22Rv1 (cell line): ENCODE data around the gene F13A1.

Experiments
- ZFX ChIP-seq: fragments of 450-650 bp; IDR thresholded peaks from 2 replicates; pipeline ENCODE4 v1.6.1; 2017; ENCODE audit warnings: antibody characterized with exemption, borderline replicate concordance
- TF ChIP-seq, protein P1 (sequence below): fragments of 450-650 bp; IDR thresholded peaks from 2 replicates; pipeline ENCODE4 v1.5.1; 2017; ENCODE audit warnings: mild to moderate bottlenecking

DNA sequence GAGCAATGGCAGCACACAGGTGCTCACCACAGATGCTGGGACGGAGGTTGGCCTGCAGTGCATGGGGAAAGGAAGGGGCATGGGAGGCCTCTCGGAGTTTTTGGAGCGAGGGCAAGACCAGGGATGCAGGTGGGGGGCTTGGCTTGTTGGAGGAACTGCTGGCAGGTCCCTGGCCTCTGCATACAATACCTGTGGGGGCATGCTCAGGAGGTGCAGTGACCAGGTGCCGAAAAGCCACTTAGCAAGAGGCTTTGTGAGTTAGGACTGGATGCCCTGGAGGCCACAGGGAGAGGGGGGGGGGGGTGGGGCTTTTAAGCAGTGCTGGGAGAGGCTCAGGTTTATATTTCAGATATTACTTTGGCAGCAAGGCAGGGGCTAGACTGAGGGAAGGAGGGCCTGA, 142.7 kb downstream of the F13A1 start:
- TF ChIP-seq, protein P1, sequence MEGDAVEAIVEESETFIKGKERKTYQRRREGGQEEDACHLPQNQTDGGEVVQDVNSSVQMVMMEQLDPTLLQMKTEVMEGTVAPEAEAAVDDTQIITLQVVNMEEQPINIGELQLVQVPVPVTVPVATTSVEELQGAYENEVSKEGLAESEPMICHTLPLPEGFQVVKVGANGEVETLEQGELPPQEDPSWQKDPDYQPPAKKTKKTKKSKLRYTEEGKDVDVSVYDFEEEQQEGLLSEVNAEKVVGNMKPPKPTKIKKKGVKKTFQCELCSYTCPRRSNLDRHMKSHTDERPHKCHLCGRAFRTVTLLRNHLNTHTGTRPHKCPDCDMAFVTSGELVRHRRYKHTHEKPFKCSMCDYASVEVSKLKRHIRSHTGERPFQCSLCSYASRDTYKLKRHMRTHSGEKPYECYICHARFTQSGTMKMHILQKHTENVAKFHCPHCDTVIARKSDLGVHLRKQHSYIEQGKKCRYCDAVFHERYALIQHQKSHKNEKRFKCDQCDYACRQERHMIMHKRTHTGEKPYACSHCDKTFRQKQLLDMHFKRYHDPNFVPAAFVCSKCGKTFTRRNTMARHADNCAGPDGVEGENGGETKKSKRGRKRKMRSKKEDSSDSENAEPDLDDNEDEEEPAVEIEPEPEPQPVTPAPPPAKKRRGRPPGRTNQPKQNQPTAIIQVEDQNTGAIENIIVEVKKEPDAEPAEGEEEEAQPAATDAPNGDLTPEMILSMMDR, result no peak
- TF ChIP-seq ZFX, result no peak
